ENCODE measurements around the gene LCMT1. TPM values are rescaled to one million over a fixed set of nuclear protein-coding genes. Genes with fewer than 3 reads are reported as not detected.

Gene LCMT1
- total and polyA plus RNA-seq, 2 of the 4 experiments (the other 2 are of a cell fraction): 33.1 to 60.4 TPM

GRCh38 chr16:25224731-25225319 is 113.3 kb downstream of the LCMT1 start:
- dilution Hi-C loops (cut with HindIII; ENCODE audit: low sequenced_read_pairs, unreplicated experiment) (no loop called here), in situ Hi-C loops (cut with MboI; ENCODE audit: low sequenced_read_pairs) (loop anchor here (5.0 to 25.0 kb wide), 3 partner anchors 100 to 688 kb away; partner anchors contain the start of gene RBBP6), intact Hi-C loops (cut with micrococcal nuclease) (loop anchor here (2.0 to 10.0 kb wide), 3 partner anchors 98 to 390 kb away; no protein-coding TSS in a partner anchor)
- ATAC-seq (ENCODE audit: low read depth): no peak
- BruUV-seq (replicated peaks): no TSS peak
- Histone ChIP-seq H3K27me3 (ENCODE audit: control insufficient read depth, insufficient read depth, low read length) (peaks cover 3% of the 10 kb centered on the region; the same call in 1 of the 2 replicates), H4K8ac (ENCODE audit: low read depth in 2 of 2, low read length in 2 of 2) (no peak overlapping the region), H3K9ac (ENCODE audit: low read depth, low read length) (no peak overlapping the region), H2BK15ac (ENCODE audit: low read depth, low read length) (no peak overlapping the region), H3K56ac (ENCODE audit: extremely low read depth, insufficient read depth, low read length) (no peak overlapping the region), H4K5ac (ENCODE audit: low read depth, low read length) (no peak overlapping the region), H2AFZ (replicated peaks; ENCODE audit: low read length, poor library complexity) (peak overlapping the region; percentile 61), H2AK5ac (ENCODE audit: low read depth, low read length) (no peak overlapping the region), H3K23ac (ENCODE audit: low read depth, low read length) (no peak overlapping the region), H3K4me3 (ENCODE audit: insufficient read depth, low read depth, low read length) (no peak overlapping the region), H3K4ac (ENCODE audit: low read depth, low read length) (no peak overlapping the region), H3K9me1 (ENCODE audit: insufficient read depth, low read length) (no peaks in the 10 kb centered on the region), H3K14ac (replicated peaks; ENCODE audit: low read depth, low read length) (no peak overlapping the region), H2AK9ac (replicated peaks; ENCODE audit: low read depth, low read length, poor library complexity) (peak overlapping the region; percentile 61), H2BK20ac (ENCODE audit: low read depth, low read length) (no peak overlapping the region), H3K4me1 (ENCODE audit: control insufficient read depth, insufficient read depth, low read length) (no peaks in the 10 kb centered on the region), H3K18ac (ENCODE audit: low read depth, low read length) (no peak overlapping the region), H2BK5ac (ENCODE audit: low read depth, low read length, poor library complexity, severe bottlenecking) (no peak overlapping the region), H3K9me3 (ENCODE audit: control insufficient read depth, insufficient read depth, low read length) (no peaks in the 10 kb centered on the region), H3K27ac (ENCODE audit: insufficient read depth, low read length) (no peak overlapping the region), H3K36me3 (ENCODE audit: control insufficient read depth, insufficient read depth, low read length) (no peaks in the 10 kb centered on the region), H4K20me1 (ENCODE audit: insufficient read depth, low read length) (no peaks in the 10 kb centered on the region), H2BK120ac (ENCODE audit: low read depth, low read length) (no peak overlapping the region), H4K91ac (ENCODE audit: insufficient read depth, low read depth, low read length) (no peak overlapping the region), H3K4me2 (ENCODE audit: low read depth, low read length) (no peak overlapping the region), H3K79me1 (ENCODE audit: low read depth in 1 of 2, low read length in 2 of 2) (no peaks in the 10 kb centered on the region)
- CTCF ChIA-PET: interaction anchor here (0.6 to 2.1 kb wide), 11 partner anchors 12 to 1885 kb away, joined by 3 to 9 read pairs (median 4); no protein-coding TSS in a partner anchor
- POLR2A ChIA-PET (ENCODE audit: unreplicated experiment): no interaction called here
- DNase-seq: no peak
- TF ChIP-seq MAZ (IDR thresholded peaks at IDR 0.05; ENCODE audit: borderline replicate concordance, low read depth, low read length): no peak
- no peak for TF ChIP-seq USF2 (IDR thresholded peaks at IDR 0.05; ENCODE audit: low read depth, low read length)
- no peak for TF ChIP-seq CEBPB (IDR thresholded peaks at IDR 0.05; ENCODE audit: low read depth, low read length)
- no peak for TF ChIP-seq RAD21 (IDR thresholded peaks at IDR 0.05; ENCODE audit: low read length)
- TF ChIP-seq ELK1 (IDR thresholded peaks at IDR 0.05; ENCODE audit: borderline replicate concordance, low read depth, low read length): no peak
- TF ChIP-seq BHLHE40 (IDR thresholded peaks at IDR 0.05; ENCODE audit: low read depth, low read length): no peak
- no peak for TF ChIP-seq NFE2L2 (IDR thresholded peaks at IDR 0.05; ENCODE audit: low read depth, low read length)
- TF ChIP-seq RCOR1 (IDR thresholded peaks at IDR 0.05; ENCODE audit: insufficient replicate concordance, low read length): no peak
- no peak for TF ChIP-seq MXI1 (IDR thresholded peaks at IDR 0.05; ENCODE audit: borderline replicate concordance, low read depth, low read length)
- TF ChIP-seq CHD1 (IDR thresholded peaks at IDR 0.05; ENCODE audit: low read depth, low read length): no peak
- TF ChIP-seq CTCF (conservative IDR thresholded peaks at IDR 0.05; ENCODE audit: low read depth, low read length): no peak
- no peak for TF ChIP-seq RFX5 (IDR thresholded peaks at IDR 0.05; ENCODE audit: low read depth, low read length)
- WGBS, 2 experiments (ENCODE audit: extremely low coverage in 2 of 2, insufficient read length in 1 of 2): 100% methylated on average over 1 of the region's 7 CpGs; no CpG with 5 or more reads in 1 of the 2 experiments

Data from IMR-90 (cell line).